HG02981 (cell line): ENCODE data around the gene EPS8L2.
A peak's percentile ranks its signal among the peaks of the same experiment; 100 is the strongest.

Source experiments
- ATAC-seq: cut with Tn5 transposase; IDR thresholded peaks from one replicate; pipeline ENCODE4 v1.9.1; 2021; ENCODE audit warnings: mild to moderate bottlenecking, moderate library complexity; ENCODE audit not compliant: unreplicated experiment

Gene EPS8L2

DNA sequence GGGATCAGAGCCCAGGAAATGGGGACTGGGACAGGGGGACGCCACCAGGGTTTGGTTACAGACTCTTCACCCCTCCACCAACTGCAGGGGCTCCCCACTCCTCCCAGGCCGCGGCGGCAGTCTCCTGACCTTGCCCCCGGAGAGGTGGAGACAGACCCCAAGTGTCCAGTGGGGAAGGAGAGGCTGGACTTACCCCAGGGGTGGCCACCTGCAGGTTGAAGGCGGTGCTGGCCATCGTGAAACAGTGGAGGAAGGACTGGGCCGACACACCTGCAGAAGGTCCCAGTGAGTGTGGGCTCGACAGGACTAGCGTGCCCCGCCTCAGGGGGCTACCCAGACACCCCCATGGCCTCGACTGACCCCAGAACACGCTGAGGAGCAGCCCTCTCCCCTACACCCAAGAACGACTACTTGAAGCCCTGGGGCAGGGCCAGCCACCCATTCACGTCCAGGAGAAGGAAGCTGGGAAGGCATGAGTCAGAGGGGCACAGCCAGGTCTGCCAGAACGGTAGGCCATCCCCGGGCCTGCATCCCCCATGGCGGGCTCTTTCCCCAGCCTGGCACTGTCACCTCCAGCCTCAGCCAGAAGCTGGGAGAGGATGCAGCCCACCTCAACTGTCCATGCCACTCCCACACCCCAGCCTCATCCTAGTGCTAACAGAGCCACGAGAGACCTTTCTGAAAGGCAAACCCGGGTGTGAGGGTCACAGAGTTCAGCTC, 69.0 kb downstream of the EPS8L2 start:
- ATAC-seq = no peak

DNA sequence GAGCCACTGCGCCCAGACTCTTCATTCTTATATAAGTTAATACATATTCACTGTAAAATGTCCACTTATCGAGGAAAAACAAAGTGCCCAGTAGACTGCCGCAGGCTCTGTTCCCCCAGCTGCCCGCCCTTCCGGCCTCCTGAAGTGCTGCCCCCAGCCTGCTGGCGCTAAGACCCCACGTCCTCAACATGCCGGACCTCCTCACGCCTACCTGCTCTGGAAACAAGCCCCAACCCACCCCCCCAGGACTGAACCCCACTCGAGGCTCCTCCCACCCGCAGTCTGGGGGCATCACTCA, 70.2 kb downstream of the EPS8L2 start:
- no peak for ATAC-seq

DNA sequence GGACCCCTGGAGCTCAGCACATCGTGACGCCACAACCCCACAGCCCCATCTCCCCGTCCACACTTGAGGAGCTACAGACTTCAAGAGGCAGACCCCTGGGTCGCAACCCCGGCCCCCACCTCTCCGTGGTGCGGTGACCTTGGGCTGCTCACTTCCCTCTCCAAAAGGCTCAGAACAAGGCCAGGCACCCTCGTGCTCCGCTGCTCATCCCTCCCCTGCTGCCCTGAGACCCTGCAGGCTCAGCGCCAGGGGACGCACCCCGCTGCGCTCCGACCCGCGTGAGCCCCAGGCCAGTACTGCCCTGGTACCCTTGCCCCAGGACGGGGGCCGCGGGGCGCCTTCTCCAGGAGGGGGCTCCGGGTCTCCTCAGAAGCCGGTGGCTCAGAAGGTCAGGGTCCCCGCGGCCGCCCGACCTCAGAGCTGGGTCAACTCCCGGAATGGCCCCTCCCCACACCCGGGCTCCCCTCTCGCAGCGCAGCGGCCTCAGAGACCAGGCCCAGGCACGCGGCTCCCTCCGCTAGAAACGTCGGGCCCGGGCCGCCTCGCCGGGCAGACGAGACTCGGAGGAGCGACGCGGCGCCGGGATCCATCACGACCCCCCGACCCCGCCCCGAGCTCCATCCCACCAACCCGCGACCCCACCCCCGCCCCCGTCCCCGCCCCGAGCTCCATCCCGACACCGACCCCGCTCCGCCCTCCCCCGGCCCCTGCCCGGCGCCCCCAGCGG, 70.7 kb downstream of the EPS8L2 start:
- ATAC-seq = peak; percentile 27
